Measurements from ENCODE around the gene KCNIP1. TPM values are rescaled to one million over a fixed set of nuclear protein-coding genes. Genes with fewer than 3 reads are reported as not detected.

The KCNIP1 gene
- total and polyA plus RNA-seq, 9 of the 15 experiments (the other 6 are each of a cell fraction or from before 2014, with no cell fraction given), result not detected

GRCh38 chr5:170619869-170620268 lies 116.0 kb downstream of the KCNIP1 start (continued):
- TF ChIP-seq USF2 (CRISPR knock-in tag; IDR thresholded peaks at IDR 0.05) (no peak), POU5F1 (IDR thresholded peaks at IDR 0.05; ENCODE audit: borderline replicate concordance, low read depth, low read length, partially characterized antibody) (no peak), ZNF165 (CRISPR knock-in tag; IDR thresholded peaks at IDR 0.05; ENCODE audit: borderline replicate concordance) (no peak), BMI1 (IDR thresholded peaks at IDR 0.05; ENCODE audit: low read length) (no peak), ID3 (CRISPR knock-in tag; IDR thresholded peaks at IDR 0.05) (no peak), ID3 (tag; IDR thresholded peaks at IDR 0.05) (no peak), ZBTB11 (CRISPR knock-in tag; IDR thresholded peaks at IDR 0.05) (no peak)
